ENCODE results near the gene CROCC2.

DNA sequence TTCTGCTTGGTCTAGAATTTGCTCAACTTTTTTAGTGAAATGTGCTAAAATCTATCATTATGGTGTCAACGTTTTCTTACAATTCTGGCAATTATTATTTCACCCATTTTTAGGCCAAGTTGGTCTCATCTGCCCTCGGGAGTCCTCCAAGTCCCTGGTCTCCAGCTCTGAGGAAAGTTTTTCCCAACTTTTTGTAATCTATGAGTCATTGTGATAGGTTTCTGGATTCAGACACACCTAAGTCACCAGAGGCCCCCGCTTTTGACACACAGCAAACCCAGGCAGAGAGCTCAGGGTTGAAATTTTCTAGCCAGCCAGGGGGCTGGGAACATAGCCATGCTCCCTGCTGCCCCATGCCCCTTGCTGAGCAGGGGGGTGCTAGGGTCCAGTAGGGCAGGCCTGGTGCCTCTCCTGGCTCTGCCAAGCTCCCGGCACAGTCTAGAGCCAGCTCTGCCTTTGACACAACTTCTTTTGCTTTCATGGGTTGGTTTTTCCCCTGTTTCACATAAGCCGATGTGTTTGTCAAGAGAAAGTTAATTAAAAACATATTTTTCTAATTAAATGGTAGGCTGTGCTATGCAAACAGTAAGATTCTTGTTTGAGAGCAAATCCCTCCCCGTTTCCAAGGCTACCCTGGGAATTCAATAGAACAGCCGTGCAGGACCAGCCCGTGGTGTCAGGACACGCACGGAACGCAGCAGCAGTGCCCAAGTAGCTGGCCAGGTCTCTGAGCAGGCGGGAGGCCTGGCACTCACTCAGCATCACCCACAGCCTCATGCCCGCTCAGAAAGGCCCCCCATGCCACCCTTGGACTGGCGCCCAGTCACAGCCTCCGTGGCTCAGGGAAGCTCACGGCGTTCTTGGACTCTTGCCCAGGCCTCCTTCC, 66.7 kb downstream of the CROCC2 start:
- TF ChIP-seq, protein P1, sequence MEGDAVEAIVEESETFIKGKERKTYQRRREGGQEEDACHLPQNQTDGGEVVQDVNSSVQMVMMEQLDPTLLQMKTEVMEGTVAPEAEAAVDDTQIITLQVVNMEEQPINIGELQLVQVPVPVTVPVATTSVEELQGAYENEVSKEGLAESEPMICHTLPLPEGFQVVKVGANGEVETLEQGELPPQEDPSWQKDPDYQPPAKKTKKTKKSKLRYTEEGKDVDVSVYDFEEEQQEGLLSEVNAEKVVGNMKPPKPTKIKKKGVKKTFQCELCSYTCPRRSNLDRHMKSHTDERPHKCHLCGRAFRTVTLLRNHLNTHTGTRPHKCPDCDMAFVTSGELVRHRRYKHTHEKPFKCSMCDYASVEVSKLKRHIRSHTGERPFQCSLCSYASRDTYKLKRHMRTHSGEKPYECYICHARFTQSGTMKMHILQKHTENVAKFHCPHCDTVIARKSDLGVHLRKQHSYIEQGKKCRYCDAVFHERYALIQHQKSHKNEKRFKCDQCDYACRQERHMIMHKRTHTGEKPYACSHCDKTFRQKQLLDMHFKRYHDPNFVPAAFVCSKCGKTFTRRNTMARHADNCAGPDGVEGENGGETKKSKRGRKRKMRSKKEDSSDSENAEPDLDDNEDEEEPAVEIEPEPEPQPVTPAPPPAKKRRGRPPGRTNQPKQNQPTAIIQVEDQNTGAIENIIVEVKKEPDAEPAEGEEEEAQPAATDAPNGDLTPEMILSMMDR (IDR thresholded peaks at IDR 0.05): no peak
- no peak for TF ChIP-seq EZH2 (IDR thresholded peaks at IDR 0.05; ENCODE audit: borderline replicate concordance, insufficient read depth, low read depth, low read length, poor library complexity, severe bottlenecking)

Measured in B cell (primary cell).